ENCODE data around the gene HMX3. TPM values are rescaled to one million over a fixed set of nuclear protein-coding genes. Genes with fewer than 3 reads are reported as not detected.
A peak's percentile ranks its signal among the peaks of the same experiment; 100 is the strongest.

Gene HMX3
- total and polyA plus RNA-seq, 2 of the 13 experiments (the other 11 are each of a cell fraction or from before 2014, with no cell fraction given): not detected

DNA sequence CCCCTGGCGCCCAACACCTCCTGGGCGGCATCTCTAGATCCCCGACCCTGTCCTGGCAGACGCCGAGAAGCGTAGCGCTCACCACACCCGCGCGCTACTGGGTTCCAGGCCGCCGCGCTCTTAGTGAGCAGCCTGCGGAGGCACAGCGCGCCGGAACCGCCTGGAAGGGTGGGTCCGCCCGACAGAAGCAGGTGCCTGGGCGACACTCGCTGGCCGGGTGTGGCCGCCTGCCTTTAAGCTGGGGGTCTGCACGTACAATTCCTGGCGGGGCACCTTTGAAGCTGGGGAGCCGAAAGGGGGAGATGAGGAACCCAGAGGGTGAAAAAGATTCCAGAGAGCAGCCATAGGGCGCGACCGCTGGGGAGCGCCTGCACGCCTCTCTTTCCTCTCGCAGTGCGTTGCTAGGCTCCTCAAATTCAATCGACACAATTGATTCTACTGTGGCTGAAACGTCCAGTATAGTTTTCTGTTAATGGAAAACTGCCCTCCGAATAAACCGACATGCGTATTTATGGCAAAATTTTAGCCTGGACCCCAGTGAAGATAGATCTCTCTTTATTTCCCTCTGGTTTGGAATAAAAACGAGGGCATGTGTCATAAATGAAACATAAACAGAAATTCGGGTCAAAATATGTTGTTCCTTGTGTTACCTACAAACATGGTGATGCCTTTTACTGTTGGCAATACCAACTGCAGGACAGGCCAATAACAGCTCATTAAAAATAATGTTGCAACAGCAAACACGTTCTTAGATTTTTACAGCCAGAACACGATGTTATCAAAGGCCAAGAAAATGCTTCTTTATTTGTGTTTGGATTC, 4.6 kb downstream of the HMX3 start (continued):
- TF ChIP-seq CBX2 (IDR thresholded peaks at IDR 0.05; ENCODE audit: low read depth, low read length): peak; percentile 93
- 0 out of 2 replicates have a peak, but pooled peaks have one; percentile 36 for TF ChIP-seq CBX2 (CRISPR knock-in tag; IDR thresholded peaks at IDR 0.05; ENCODE audit: low read depth)
- TF ChIP-seq JUND (CRISPR knock-in tag; IDR thresholded peaks at IDR 0.05): no peak
- peak; percentile 26; the same call in 1 of the 2 replicates for TF ChIP-seq ZNF747 (CRISPR knock-in tag; IDR thresholded peaks at IDR 0.05; ENCODE audit: borderline replicate concordance)
- TF ChIP-seq, protein P1, sequence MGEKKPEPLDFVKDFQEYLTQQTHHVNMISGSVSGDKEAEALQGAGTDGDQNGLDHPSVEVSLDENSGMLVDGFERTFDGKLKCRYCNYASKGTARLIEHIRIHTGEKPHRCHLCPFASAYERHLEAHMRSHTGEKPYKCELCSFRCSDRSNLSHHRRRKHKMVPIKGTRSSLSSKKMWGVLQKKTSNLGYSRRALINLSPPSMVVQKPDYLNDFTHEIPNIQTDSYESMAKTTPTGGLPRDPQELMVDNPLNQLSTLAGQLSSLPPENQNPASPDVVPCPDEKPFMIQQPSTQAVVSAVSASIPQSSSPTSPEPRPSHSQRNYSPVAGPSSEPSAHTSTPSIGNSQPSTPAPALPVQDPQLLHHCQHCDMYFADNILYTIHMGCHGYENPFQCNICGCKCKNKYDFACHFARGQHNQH (CRISPR knock-in tag; IDR thresholded peaks at IDR 0.05): 0 out of 2 replicates have a peak, but pooled peaks have one; percentile 3
- no peak for TF ChIP-seq ZBTB7A (CRISPR knock-in tag; IDR thresholded peaks at IDR 0.05)
- no peak for TF ChIP-seq ZNF20 (CRISPR knock-in tag; IDR thresholded peaks at IDR 0.05)
- no peak for TF ChIP-seq MTA3 (CRISPR knock-in tag; IDR thresholded peaks at IDR 0.05)
- TF ChIP-seq PHF5A (CRISPR knock-in tag; IDR thresholded peaks at IDR 0.05; ENCODE audit: low read depth, unreplicated experiment): no peak
- TF ChIP-seq, protein P2, sequence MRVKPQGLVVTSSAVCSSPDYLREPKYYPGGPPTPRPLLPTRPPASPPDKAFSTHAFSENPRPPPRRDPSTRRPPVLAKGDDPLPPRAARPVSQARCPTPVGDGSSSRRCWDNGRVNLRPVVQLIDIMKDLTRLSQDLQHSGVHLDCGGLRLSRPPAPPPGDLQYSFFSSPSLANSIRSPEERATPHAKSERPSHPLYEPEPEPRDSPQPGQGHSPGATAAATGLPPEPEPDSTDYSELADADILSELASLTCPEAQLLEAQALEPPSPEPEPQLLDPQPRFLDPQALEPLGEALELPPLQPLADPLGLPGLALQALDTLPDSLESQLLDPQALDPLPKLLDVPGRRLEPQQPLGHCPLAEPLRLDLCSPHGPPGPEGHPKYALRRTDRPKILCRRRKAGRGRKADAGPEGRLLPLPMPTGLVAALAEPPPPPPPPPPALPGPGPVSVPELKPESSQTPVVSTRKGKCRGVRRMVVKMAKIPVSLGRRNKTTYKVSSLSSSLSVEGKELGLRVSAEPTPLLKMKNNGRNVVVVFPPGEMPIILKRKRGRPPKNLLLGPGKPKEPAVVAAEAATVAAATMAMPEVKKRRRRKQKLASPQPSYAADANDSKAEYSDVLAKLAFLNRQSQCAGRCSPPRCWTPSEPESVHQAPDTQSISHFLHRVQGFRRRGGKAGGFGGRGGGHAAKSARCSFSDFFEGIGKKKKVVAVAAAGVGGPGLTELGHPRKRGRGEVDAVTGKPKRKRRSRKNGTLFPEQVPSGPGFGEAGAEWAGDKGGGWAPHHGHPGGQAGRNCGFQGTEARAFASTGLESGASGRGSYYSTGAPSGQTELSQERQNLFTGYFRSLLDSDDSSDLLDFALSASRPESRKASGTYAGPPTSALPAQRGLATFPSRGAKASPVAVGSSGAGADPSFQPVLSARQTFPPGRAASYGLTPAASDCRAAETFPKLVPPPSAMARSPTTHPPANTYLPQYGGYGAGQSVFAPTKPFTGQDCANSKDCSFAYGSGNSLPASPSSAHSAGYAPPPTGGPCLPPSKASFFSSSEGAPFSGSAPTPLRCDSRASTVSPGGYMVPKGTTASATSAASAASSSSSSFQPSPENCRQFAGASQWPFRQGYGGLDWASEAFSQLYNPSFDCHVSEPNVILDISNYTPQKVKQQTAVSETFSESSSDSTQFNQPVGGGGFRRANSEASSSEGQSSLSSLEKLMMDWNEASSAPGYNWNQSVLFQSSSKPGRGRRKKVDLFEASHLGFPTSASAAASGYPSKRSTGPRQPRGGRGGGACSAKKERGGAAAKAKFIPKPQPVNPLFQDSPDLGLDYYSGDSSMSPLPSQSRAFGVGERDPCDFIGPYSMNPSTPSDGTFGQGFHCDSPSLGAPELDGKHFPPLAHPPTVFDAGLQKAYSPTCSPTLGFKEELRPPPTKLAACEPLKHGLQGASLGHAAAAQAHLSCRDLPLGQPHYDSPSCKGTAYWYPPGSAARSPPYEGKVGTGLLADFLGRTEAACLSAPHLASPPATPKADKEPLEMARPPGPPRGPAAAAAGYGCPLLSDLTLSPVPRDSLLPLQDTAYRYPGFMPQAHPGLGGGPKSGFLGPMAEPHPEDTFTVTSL (CRISPR knock-in tag; IDR thresholded peaks at IDR 0.05; ENCODE audit: borderline replicate concordance): 0 out of 2 replicates have a peak, but pooled peaks have one; percentile 4
- TF ChIP-seq, protein P3, sequence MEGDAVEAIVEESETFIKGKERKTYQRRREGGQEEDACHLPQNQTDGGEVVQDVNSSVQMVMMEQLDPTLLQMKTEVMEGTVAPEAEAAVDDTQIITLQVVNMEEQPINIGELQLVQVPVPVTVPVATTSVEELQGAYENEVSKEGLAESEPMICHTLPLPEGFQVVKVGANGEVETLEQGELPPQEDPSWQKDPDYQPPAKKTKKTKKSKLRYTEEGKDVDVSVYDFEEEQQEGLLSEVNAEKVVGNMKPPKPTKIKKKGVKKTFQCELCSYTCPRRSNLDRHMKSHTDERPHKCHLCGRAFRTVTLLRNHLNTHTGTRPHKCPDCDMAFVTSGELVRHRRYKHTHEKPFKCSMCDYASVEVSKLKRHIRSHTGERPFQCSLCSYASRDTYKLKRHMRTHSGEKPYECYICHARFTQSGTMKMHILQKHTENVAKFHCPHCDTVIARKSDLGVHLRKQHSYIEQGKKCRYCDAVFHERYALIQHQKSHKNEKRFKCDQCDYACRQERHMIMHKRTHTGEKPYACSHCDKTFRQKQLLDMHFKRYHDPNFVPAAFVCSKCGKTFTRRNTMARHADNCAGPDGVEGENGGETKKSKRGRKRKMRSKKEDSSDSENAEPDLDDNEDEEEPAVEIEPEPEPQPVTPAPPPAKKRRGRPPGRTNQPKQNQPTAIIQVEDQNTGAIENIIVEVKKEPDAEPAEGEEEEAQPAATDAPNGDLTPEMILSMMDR (CRISPR knock-in tag; IDR thresholded peaks at IDR 0.05): peak; percentile 50
- TF ChIP-seq ZSCAN12 (CRISPR knock-in tag; IDR thresholded peaks at IDR 0.05): no peak
- TF ChIP-seq, protein P4, sequence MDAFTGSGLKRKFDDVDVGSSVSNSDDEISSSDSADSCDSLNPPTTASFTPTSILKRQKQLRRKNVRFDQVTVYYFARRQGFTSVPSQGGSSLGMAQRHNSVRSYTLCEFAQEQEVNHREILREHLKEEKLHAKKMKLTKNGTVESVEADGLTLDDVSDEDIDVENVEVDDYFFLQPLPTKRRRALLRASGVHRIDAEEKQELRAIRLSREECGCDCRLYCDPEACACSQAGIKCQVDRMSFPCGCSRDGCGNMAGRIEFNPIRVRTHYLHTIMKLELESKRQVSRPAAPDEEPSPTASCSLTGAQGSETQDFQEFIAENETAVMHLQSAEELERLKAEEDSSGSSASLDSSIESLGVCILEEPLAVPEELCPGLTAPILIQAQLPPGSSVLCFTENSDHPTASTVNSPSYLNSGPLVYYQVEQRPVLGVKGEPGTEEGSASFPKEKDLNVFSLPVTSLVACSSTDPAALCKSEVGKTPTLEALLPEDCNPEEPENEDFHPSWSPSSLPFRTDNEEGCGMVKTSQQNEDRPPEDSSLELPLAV (CRISPR knock-in tag; conservative IDR thresholded peaks at IDR 0.05; ENCODE audit: low read depth): no peak
- peak; percentile 40 for TF ChIP-seq STAG1 (CRISPR knock-in tag; IDR thresholded peaks at IDR 0.05)
- no peak for TF ChIP-seq FLYWCH1 (CRISPR knock-in tag; IDR thresholded peaks at IDR 0.05)
- TF ChIP-seq CC2D1A (CRISPR knock-in tag; IDR thresholded peaks at IDR 0.05): no peak
